Liver (tissue), 9 donors: ENCODE data around the gene ASS1. TPM values are rescaled to one million over a fixed set of nuclear protein-coding genes. Genes with fewer than 3 reads are reported as not detected.
A peak's percentile ranks its signal among the peaks of the same experiment; 100 is the strongest.

Source experiments
- DNase-seq: peaks from one replicate; pipeline ENCODE4 v3.0.0-alpha.2; 2017; ENCODE audit warnings: low spot score
- H3K27ac ChIP-seq, 2 donors: one replicate each; pipeline ENCODE4 v1.7.0; 2013; ENCODE audit warnings: inconsistent platforms in 2 of 2, low read length in 2 of 2, control low read depth in 1 of 2, low read depth in 1 of 2, mild to moderate bottlenecking in 1 of 2
- H3K27me3 ChIP-seq, 4 donors: one replicate each; pipeline versions ENCODE4 v1.6.1 to v1.7.0; 2013; ENCODE audit warnings: low read length in 3 of 4, inconsistent platforms in 1 of 4, mild to moderate bottlenecking in 1 of 4, moderate library complexity in 1 of 4; ENCODE audit not compliant: control insufficient read depth in 4 of 4, insufficient read depth in 4 of 4
- H3K36me3 ChIP-seq, 4 donors: one replicate each; pipeline versions ENCODE4 v1.6.1 to v1.7.0; 2013; ENCODE audit warnings: low read length in 3 of 4, mild to moderate bottlenecking in 3 of 4, low read depth in 1 of 4, moderate library complexity in 1 of 4; ENCODE audit not compliant: control insufficient read depth in 4 of 4, insufficient read depth in 3 of 4
- H3K4me1 ChIP-seq, 4 donors: one replicate each; pipeline versions ENCODE4 v1.6.1 to v1.7.0; 2013; ENCODE audit warnings: low read length in 3 of 4, mild to moderate bottlenecking in 3 of 4, moderate library complexity in 1 of 4; ENCODE audit not compliant: control insufficient read depth in 4 of 4, insufficient read depth in 4 of 4
- H3K4me3 ChIP-seq, 3 donors: one replicate each; pipeline versions ENCODE4 v1.6.1 to v1.7.0; 2013; ENCODE audit warnings: low read length in 3 of 3, control low read depth in 1 of 3, low read depth in 1 of 3, mild to moderate bottlenecking in 1 of 3
- H3K9ac ChIP-seq, 2 donors: one replicate each; pipeline ENCODE4 v1.7.0; 2013; ENCODE audit warnings: low read length in 2 of 2, mild to moderate bottlenecking in 2 of 2, moderate library complexity in 2 of 2, control low read depth in 1 of 2, low read depth in 1 of 2
- H3K9me3 ChIP-seq, 4 donors: one replicate each; pipeline versions ENCODE4 v1.6.1 to v1.7.0; 2013; ENCODE audit warnings: low read length in 3 of 4; ENCODE audit not compliant: control insufficient read depth in 4 of 4
- ATF3 ChIP-seq: IDR thresholded peaks from 2 replicates; pipeline ENCODE4 v1.6.1; 2016; ENCODE audit warnings: antibody characterized with exemption
- CTCF ChIP-seq: fragments of 150-350 bp; IDR thresholded peaks from 2 replicates; pipeline ENCODE4 v1.5.1; 2017; ENCODE audit warnings: improper control_type of control experiment, low read depth, low read length; ENCODE audit not compliant: missing input control
- EGR1 ChIP-seq, 2 donors: IDR thresholded peaks; 2 replicates each; pipeline ENCODE4 v1.6.1; 2016 to 2018; ENCODE audit warnings: antibody characterized with exemption in 2 of 2, low read depth in 2 of 2
- FOXA1 ChIP-seq: IDR thresholded peaks from 2 replicates; pipeline ENCODE4 v1.6.1; 2016; ENCODE audit warnings: antibody characterized with exemption
- FOXA2 ChIP-seq: IDR thresholded peaks from 2 replicates; pipeline ENCODE4 v1.6.1; 2016; ENCODE audit warnings: antibody characterized with exemption
- GABPA ChIP-seq, 2 donors: IDR thresholded peaks in 1 of 2; conservative IDR thresholded peaks in 1 of 2; 2 replicates each; pipeline ENCODE4 v1.6.1; 2016; ENCODE audit warnings: antibody characterized with exemption in 2 of 2, mild to moderate bottlenecking in 1 of 2, moderate library complexity in 1 of 2
- HNF4A ChIP-seq, 2 donors: conservative IDR thresholded peaks; 2 replicates each; pipeline ENCODE4 v1.6.1; 2016; ENCODE audit warnings: antibody characterized with exemption in 2 of 2, mild to moderate bottlenecking in 2 of 2
- HNF4G ChIP-seq: IDR thresholded peaks from 2 replicates; pipeline ENCODE4 v1.6.1; 2016; ENCODE audit warnings: antibody characterized with exemption
- JUND ChIP-seq, 2 donors: IDR thresholded peaks; 2 replicates each; pipeline ENCODE4 v1.6.1; 2016; ENCODE audit warnings: antibody characterized with exemption in 2 of 2
- MAX ChIP-seq: IDR thresholded peaks from 2 replicates; pipeline ENCODE4 v1.6.1; 2016; ENCODE audit warnings: antibody characterized with exemption
- NR2F2 ChIP-seq: IDR thresholded peaks from 2 replicates; pipeline ENCODE4 v1.6.1; 2016; ENCODE audit warnings: antibody characterized with exemption
- REST ChIP-seq: IDR thresholded peaks from 2 replicates; pipeline ENCODE4 v1.6.1; 2016; ENCODE audit warnings: antibody characterized with exemption, mild to moderate bottlenecking
- RXRA ChIP-seq, 2 donors: IDR thresholded peaks; 2 replicates each; pipeline ENCODE4 v1.6.1; 2017 to 2018; ENCODE audit warnings: antibody characterized with exemption in 2 of 2, mild to moderate bottlenecking in 1 of 2
- SP1 ChIP-seq: IDR thresholded peaks from 2 replicates; pipeline ENCODE4 v1.6.1; 2018; ENCODE audit warnings: antibody characterized with exemption, mild to moderate bottlenecking
- TAF1 ChIP-seq: conservative IDR thresholded peaks from 2 replicates; pipeline ENCODE4 v1.6.1; 2016; ENCODE audit warnings: antibody characterized with exemption, mild to moderate bottlenecking
- YY1 ChIP-seq: IDR thresholded peaks from 2 replicates; pipeline ENCODE4 v1.6.1; 2016; ENCODE audit warnings: antibody characterized with exemption, mild to moderate bottlenecking
- ZBTB33 ChIP-seq: IDR thresholded peaks from 2 replicates; pipeline ENCODE4 v1.6.1; 2016; ENCODE audit warnings: antibody characterized with exemption
- WGBS: extraction: QIAGEN DNeasy Blood & Tissue Kit; methylation state at CpG from one replicate; pipeline ENCODE4 v1.1.7; 2013; 5-methylcytosine and 5-hydroxymethylcytosine counted together
- polyA plus RNA-seq, 2 donors: library from polyadenylated mRNA; stranded (reverse) in 1 of 2; unstranded in 1 of 2; fragments of 200-250 nt in 1 of 2; fragments of >200 nt in 1 of 2; fragmentation: Nextera tagmentation in 1 of 2; extraction: Ambion mirVana in 1 of 2; gene quantifications; one replicate each; pipeline versions ENCODE4 v1.2.1 to v1.2.3, GENCODE V29; 2013 to 2015
- total RNA-seq, 2 donors: library from RNA; depleted of rRNA; stranded (reverse); fragments of >200 nt; gene quantifications; one replicate each; pipeline ENCODE4 v1.2.3, GENCODE V29; 2014
- donor health status: healthy.
- donor health status: healthy.
- donor health status: healthy.
- donor health status: healthy.
- donor health status: healthy.

Gene ASS1
- total and polyA plus RNA-seq, 4 donors, result 396 to 711 (median 533) TPM

- Histone ChIP-seq H3K36me3 (peaks cover 20 to 46% (median 39%) of the 10 kb centered on the region in 4 donors), H3K27me3 (no peaks in the 10 kb centered on the region), H3K27ac (peak overlapping the region; percentile 39 to 54), H3K9ac (no peak overlapping the region), H3K4me3 (no peak overlapping the region), H3K9me3 (no peaks in the 10 kb centered on the region), H3K4me1 (peaks cover 7 to 38% (median 25%) of the 10 kb centered on the region in 4 donors)
- DNase-seq, result no peak
- 71% methylated on average over 13 of the region's 13 CpGs for WGBS
- TF ChIP-seq ZBTB33 (no peak), SP1 (no peak), JUND (IDR thresholded peaks at IDR 0.05) (no peak), YY1 (no peak), FOXA1 (no peak), MAX (no peak), HNF4A (conservative IDR thresholded peaks at IDR 0.05) (no peak), HNF4G (no peak), REST (no peak), NR2F2 (no peak), RXRA (IDR thresholded peaks at IDR 0.05) (no peak), EGR1 (IDR thresholded peaks at IDR 0.05; ENCODE audit: low read depth in 2 of 2) (no peak), FOXA2 (no peak), CTCF (no peak), TAF1 (no peak), ATF3 (no peak)
These were observed 22.6 kb downstream of the ASS1 start for GRCh38 chr9:130467316-130467715.

GRCh38 chr9:130468566-130468965 is 23.8 kb downstream of the ASS1 start:
- no peaks in the 10 kb centered on the region for H3K27me3 ChIP-seq
- no peak for DNase-seq
- no peak overlapping the region for H3K27ac ChIP-seq
- no peak for TF ChIP-seq ATF3
- no peak for TF ChIP-seq JUND (IDR thresholded peaks at IDR 0.05)
- no peak for TF ChIP-seq SP1
- no peak for TF ChIP-seq RXRA (IDR thresholded peaks at IDR 0.05)
- no peak for TF ChIP-seq REST
- no peak for TF ChIP-seq NR2F2
- TF ChIP-seq HNF4A (conservative IDR thresholded peaks at IDR 0.05), result no peak
- TF ChIP-seq TAF1, result no peak
- TF ChIP-seq GABPA (IDR thresholded peaks at IDR 0.05 in 1 of 2, conservative IDR thresholded peaks at IDR 0.05 in 1 of 2), result no peak
- no peak for TF ChIP-seq CTCF
- no peaks in the 10 kb centered on the region for H3K9me3 ChIP-seq
- no peak overlapping the region for H3K4me3 ChIP-seq
- 69% methylated on average over 4 of the region's 4 CpGs for WGBS
- H3K9ac ChIP-seq, result no peak overlapping the region
- peaks cover 20 to 44% (median 34%) of the 10 kb centered on the region in 4 donors for H3K36me3 ChIP-seq
- H3K4me1 ChIP-seq, result peaks cover 7 to 29% (median 19%) of the 10 kb centered on the region in 4 donors
